ENCODE results near the gene CIBAR2. TPM values are rescaled to one million over a fixed set of nuclear protein-coding genes. Genes with fewer than 3 reads are reported as not detected.

The CIBAR2 gene
- total RNA-seq, 1 donor from 2014 or later: not detected

Other genes starting within 250 kb of the CIBAR2 start
- gene ZDHHC7, start 100.9 kb downstream of the CIBAR2 start, total RNA-seq (ENCODE audit: unreplicated experiment): 43.6 TPM
- gene KIAA0513, start 84.7 kb downstream of the CIBAR2 start, total RNA-seq (ENCODE audit: unreplicated experiment): 56.1 TPM